GF-D8 (cell line): Measurements from ENCODE around the gene RNF38.
"Not testable (repeated sequence)": the region's sequence is repeated elsewhere in the genome, so short reads cannot be mapped to it uniquely, and the experiment has no call there.

Experiments
- DNase-seq: peaks from one replicate; lab custom pipeline; 2025; lab: John Stamatoyannopoulos, UW

The RNF38 gene

GRCh38 chr9:36294996-36295395 lies 105.1 kb downstream of the RNF38 start:
- DNase-seq, result not testable (repeated sequence)

- DNase-seq, result no peak
Observed at GRCh38 chr9:36293918-36294317, 106.2 kb downstream of the RNF38 start.

GRCh38 chr9:36293171-36293570 lies 106.9 kb downstream of the RNF38 start:
- no peak for DNase-seq

GRCh38 chr9:36292641-36293040 lies 107.4 kb downstream of the RNF38 start:
- no peak for DNase-seq

- DNase-seq, result no peak
Observed at GRCh38 chr9:36290996-36291395, 109.1 kb downstream of the RNF38 start.

- no peak for DNase-seq
Observed at GRCh38 chr9:36289836-36290435, 110.1 kb downstream of the RNF38 start.

- no peak for DNase-seq
Observed at GRCh38 chr9:36288070-36288469, 112.0 kb downstream of the RNF38 start.
